CD4-positive, CD25-positive, alpha-beta regulatory T cell (primary cell): ENCODE data around the gene LRRC32. TPM values are rescaled to one million over a fixed set of nuclear protein-coding genes. Genes with fewer than 3 reads are reported as not detected.

ENCODE experiments used
- ATAC-seq, 2 donors: fragments of 150-1000 bp; cut with Tn5 transposase; one replicate each; pipeline ENCODE4 v1.10.0; 2021; ENCODE audit warnings: low read depth in 2 of 2, moderate number of reproducible peaks in 2 of 2, moderate library complexity in 1 of 2
- DNase-seq, 3 donors: peaks; one replicate each; pipeline versions ENCODE4 v3.0.0 to v3.0.0-alpha.2; 2012 to 2022; ENCODE audit warnings: mixed read lengths in 1 of 3
- H3K27ac ChIP-seq: one replicate; pipeline ENCODE4 v1.7.0; 2013; ENCODE audit warnings: mild to moderate bottlenecking, low read length; ENCODE audit not compliant: insufficient read depth, poor library complexity, severe bottlenecking
- H3K27me3 ChIP-seq: one replicate; pipeline ENCODE4 v1.7.0; 2013; ENCODE audit warnings: low read length; ENCODE audit not compliant: control insufficient read depth, insufficient read depth
- H3K36me3 ChIP-seq: one replicate; pipeline ENCODE4 v1.7.0; 2013; ENCODE audit warnings: mild to moderate bottlenecking, low read length, moderate library complexity; ENCODE audit not compliant: control insufficient read depth, insufficient read depth
- H3K4me1 ChIP-seq: 2 replicates; pipeline ENCODE4 v1.7.0; 2013; ENCODE audit warnings: mild to moderate bottlenecking, low read length; ENCODE audit not compliant: insufficient read depth, control insufficient read depth, poor library complexity, severe bottlenecking
- H3K4me3 ChIP-seq: one replicate; pipeline ENCODE4 v1.7.0; 2013; ENCODE audit warnings: low read depth, mild to moderate bottlenecking, low read length, moderate library complexity
- H3K9me3 ChIP-seq, 2 experiments: 1 replicate in 1 of 2; 2 replicates in 1 of 2; pipeline ENCODE4 v1.7.0; 2013; ENCODE audit warnings: low read length in 2 of 2, mild to moderate bottlenecking in 1 of 2, moderate library complexity in 1 of 2; ENCODE audit not compliant: control insufficient read depth in 2 of 2
- H3K27ac Mint-ChIP-seq, 3 donors: one replicate each; pipeline ENCODE4 v1.8.0; 2020 to 2022; ENCODE audit warnings: mild to moderate bottlenecking in 3 of 3, mixed read lengths in 3 of 3, moderate library complexity in 2 of 3
- H3K27me3 Mint-ChIP-seq: one replicate; pipeline ENCODE4 v1.8.0; 2022; ENCODE audit warnings: mild to moderate bottlenecking, mixed read lengths
- H3K36me3 Mint-ChIP-seq: one replicate; pipeline ENCODE4 v1.8.0; 2020; ENCODE audit warnings: mixed read lengths
- H3K4me1 Mint-ChIP-seq, 4 donors: one replicate each; pipeline ENCODE4 v1.8.0; 2020 to 2022; ENCODE audit warnings: mixed read lengths in 4 of 4, mild to moderate bottlenecking in 1 of 4
- H3K4me3 Mint-ChIP-seq, 4 donors: one replicate each; pipeline ENCODE4 v1.8.0; 2020 to 2022; ENCODE audit warnings: mild to moderate bottlenecking in 4 of 4, mixed read lengths in 4 of 4, moderate library complexity in 3 of 4
- H3K9me3 Mint-ChIP-seq, 7 donors: one replicate each; pipeline ENCODE4 v1.8.0; 2020 to 2022; ENCODE audit warnings: mixed read lengths in 7 of 7, mild to moderate bottlenecking in 3 of 7, moderate library complexity in 2 of 7
- polyA plus RNA-seq, 4 donors: library from polyadenylated mRNA; unstranded; fragments of 300-500 nt; fragmentation: Illumina TruSeq; gene quantifications; one replicate each; pipeline ENCODE4 v1.2.3, GENCODE V29; 2021
- total RNA-seq: library from RNA; stranded (reverse); gene quantifications from one replicate; pipeline ENCODE4 v1.2.3, GENCODE V29; 2022

The LRRC32 gene
- total and polyA plus RNA-seq, 5 donors from 2014 or later = 5.0 to 71.4 (median 6.2) TPM

DNA sequence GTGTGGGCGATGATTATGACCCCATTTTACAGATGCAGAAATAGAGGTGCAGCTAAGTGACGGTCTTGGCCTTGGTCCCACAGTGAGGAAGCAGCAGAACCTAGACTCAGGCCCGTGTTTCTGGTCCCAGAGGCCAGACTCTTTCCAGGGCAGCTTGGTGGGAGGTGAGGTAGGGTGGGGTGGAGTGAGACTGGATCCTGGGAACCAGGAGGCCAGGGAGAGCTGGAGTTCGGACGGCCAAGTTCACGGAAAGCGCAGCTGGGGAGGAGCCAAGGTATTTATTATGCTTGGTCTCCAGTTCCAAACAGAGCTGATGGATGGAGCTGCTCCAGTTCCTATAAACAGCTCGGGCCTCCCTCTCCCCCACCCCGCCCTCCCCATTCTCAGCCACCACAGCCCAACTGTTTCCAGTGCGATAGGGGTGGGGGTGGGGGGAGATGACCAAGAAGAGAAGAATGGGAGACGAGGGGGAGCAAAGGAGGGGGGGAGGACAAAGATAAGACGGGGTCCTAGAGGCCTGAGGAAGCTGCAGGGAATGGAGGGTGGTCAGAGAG is 16.2 kb downstream of the LRRC32 start:
- H3K27me3 ChIP-seq = no peaks in the 10 kb centered on the region
- H3K27me3 Mint-ChIP-seq = no peaks in the 10 kb centered on the region
- no peak overlapping the region for H3K4me3 Mint-ChIP-seq
- no peaks in the 10 kb centered on the region for H3K9me3 ChIP-seq
- H3K27ac Mint-ChIP-seq = no peak overlapping the region
- H3K36me3 ChIP-seq = peaks cover 16% of the 10 kb centered on the region
- H3K27ac ChIP-seq = no peak overlapping the region
- H3K36me3 Mint-ChIP-seq = no peaks in the 10 kb centered on the region
- H3K4me1 Mint-ChIP-seq = peaks cover 0 to 15% (median 0%) of the 10 kb centered on the region in 4 donors
- H3K4me3 ChIP-seq = no peak overlapping the region
- H3K4me1 ChIP-seq = no peaks in the 10 kb centered on the region
- ATAC-seq = no peak
- no peaks in the 10 kb centered on the region for H3K9me3 Mint-ChIP-seq
- no peak for DNase-seq

DNA sequence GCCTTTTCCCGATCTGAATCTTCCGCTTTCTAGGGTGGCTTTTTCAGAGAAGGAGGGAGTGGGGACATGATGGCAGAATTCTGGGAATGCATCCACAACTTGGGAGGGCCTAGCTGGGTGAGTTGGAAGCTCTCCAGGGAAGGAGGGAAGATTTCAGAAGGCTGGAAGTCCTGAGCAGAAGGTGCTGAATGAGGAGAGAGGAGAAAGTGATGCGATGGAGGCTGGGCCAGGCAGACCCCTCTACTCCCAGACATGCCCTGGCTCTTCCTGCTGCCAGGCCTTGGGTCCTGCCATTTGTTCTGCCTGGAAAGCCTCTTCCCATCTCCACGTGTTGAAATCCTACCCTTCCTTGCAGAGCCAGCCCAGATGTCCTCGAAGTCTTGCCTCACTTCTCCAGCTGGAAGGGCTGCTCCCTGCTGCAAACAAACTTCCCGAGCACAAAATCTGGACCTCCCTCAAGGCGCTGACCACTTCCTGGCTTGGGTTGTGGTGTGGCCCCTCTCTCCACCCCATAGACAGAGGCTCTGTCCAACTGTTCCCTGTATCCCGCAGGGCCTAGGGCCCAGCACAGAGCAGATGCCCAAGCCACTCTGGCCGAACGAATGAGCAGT is 16.8 kb downstream of the LRRC32 start:
- ATAC-seq (no peak), DNase-seq (no peak)
- H3K36me3 Mint-ChIP-seq = no peaks in the 10 kb centered on the region
- no peak overlapping the region for H3K27ac Mint-ChIP-seq
- H3K4me1 Mint-ChIP-seq = peaks cover 0 to 15% (median 0%) of the 10 kb centered on the region in 4 donors
- H3K9me3 ChIP-seq = no peaks in the 10 kb centered on the region
- H3K9me3 Mint-ChIP-seq = no peaks in the 10 kb centered on the region
- no peak overlapping the region for H3K27ac ChIP-seq
- H3K4me1 ChIP-seq = no peaks in the 10 kb centered on the region
- no peak overlapping the region for H3K4me3 ChIP-seq
- H3K4me3 Mint-ChIP-seq = no peak overlapping the region
- no peaks in the 10 kb centered on the region for H3K27me3 ChIP-seq
- peaks cover 11% of the 10 kb centered on the region for H3K36me3 ChIP-seq
- H3K27me3 Mint-ChIP-seq = no peaks in the 10 kb centered on the region

DNA sequence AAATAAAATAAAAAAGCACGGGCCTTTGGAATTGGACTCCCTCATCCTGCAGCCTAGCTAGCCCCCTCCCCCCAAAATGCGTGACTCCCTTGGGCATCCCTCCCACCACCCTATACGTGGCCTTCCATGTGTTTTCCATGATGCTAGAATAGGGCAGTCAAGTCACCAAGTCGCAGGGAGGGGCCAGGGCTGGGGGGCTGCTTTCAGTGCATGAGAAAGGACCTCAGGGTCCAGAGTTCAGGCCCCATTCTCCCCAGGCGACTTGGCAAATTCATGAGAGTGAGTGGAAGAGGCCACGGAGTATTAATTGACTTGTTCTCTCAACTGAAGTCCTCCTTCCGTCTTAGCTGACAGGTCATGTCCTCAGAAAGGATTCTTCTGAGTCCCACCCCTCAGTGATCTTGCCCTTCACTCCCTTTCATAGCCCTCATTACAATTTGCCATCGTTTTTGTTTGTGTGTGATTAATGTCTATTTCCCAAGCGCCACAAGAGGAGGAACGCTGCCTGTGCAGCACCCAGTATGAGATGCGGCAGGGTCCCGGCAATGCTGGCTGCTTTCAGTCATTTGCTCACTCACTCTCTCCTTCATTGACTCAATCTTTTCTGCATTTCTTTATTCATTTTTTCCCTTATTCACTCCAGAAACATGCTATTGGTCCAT is 17.4 kb downstream of the LRRC32 start:
- no peaks in the 10 kb centered on the region for H3K36me3 Mint-ChIP-seq

GRCh38 chr11:76649851-76650372 is 20.6 kb downstream of the LRRC32 start:
- DNase-seq (no peak), ATAC-seq (no peak)
- no peak overlapping the region for H3K4me3 Mint-ChIP-seq
- H3K9me3 ChIP-seq = peaks cover 3 to 6% of the 10 kb centered on the region in 2 experiments
- H3K36me3 Mint-ChIP-seq = no peaks in the 10 kb centered on the region
- no peak overlapping the region for H3K27ac Mint-ChIP-seq
- H3K36me3 ChIP-seq = no peaks in the 10 kb centered on the region
- no peaks in the 10 kb centered on the region for H3K4me1 ChIP-seq
- no peaks in the 10 kb centered on the region for H3K27me3 ChIP-seq
- H3K27me3 Mint-ChIP-seq = peaks cover 8% of the 10 kb centered on the region
- H3K4me3 ChIP-seq = no peak overlapping the region
- H3K9me3 Mint-ChIP-seq = peaks cover 0 to 11% (median 2%) of the 10 kb centered on the region in 7 donors
- H3K4me1 Mint-ChIP-seq = peaks cover 0 to 1% (median 0%) of the 10 kb centered on the region in 4 donors
- H3K27ac ChIP-seq = no peak overlapping the region

More for the DNA sequence above, 17.4 kb downstream of the LRRC32 start:
- Mint-ChIP-seq H3K27me3 (no peaks in the 10 kb centered on the region), H3K9me3 (no peaks in the 10 kb centered on the region), H3K4me1 (peaks cover 0 to 11% (median 0%) of the 10 kb centered on the region in 4 donors), H3K27ac (peak overlapping the region in 1 of 3 donors; percentile 71), H3K4me3 (no peak overlapping the region)
- peaks cover 9% of the 10 kb centered on the region for H3K36me3 ChIP-seq
- no peak for DNase-seq
- no peak overlapping the region for H3K4me3 ChIP-seq
- no peak overlapping the region for H3K27ac ChIP-seq
- H3K27me3 ChIP-seq = no peaks in the 10 kb centered on the region
- ATAC-seq = no peak
- H3K4me1 ChIP-seq = no peaks in the 10 kb centered on the region
- no peaks in the 10 kb centered on the region for H3K9me3 ChIP-seq

DNA sequence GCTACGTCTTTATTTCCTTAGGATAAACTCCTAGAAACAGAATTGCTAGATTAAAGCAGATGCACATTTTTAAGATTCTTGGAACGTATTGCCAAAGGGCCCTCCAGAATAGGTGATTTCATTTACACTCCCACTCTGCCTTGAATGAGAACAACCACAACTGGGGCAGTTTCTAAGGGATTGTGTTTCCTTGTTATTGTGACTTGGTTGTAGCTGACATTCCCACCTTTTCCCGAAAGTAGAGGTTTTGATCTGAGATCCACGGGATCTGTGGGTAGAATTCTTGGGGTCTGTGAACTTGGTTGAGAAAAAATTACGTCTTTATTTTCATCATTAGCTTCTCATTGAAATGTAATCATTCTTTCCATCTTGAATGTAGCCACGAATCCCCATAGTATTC is 21.5 kb downstream of the LRRC32 start:
- H3K27me3 ChIP-seq = no peaks in the 10 kb centered on the region
- Mint-ChIP-seq H3K36me3 (no peaks in the 10 kb centered on the region), H3K9me3 (peaks cover 0 to 11% (median 2%) of the 10 kb centered on the region in 7 donors), H3K4me1 (peaks cover 7 to 9% (median 7%) of the 10 kb centered on the region in 4 donors), H3K27ac (no peak overlapping the region), H3K4me3 (no peak overlapping the region), H3K27me3 (peaks cover 14% of the 10 kb centered on the region)
- no peak overlapping the region for H3K4me3 ChIP-seq
- no peaks in the 10 kb centered on the region for H3K4me1 ChIP-seq
- ATAC-seq = no peak
- no peaks in the 10 kb centered on the region for H3K36me3 ChIP-seq
- peaks cover 3 to 6% of the 10 kb centered on the region in 2 experiments for H3K9me3 ChIP-seq
- no peak for DNase-seq
- H3K27ac ChIP-seq = no peak overlapping the region

- Histone ChIP-seq H3K27ac (no peak overlapping the region), H3K36me3 (no peaks in the 10 kb centered on the region), H3K9me3 (peaks cover 3 to 6% of the 10 kb centered on the region in 2 experiments), H3K4me1 (no peaks in the 10 kb centered on the region), H3K4me3 (no peak overlapping the region), H3K27me3 (no peaks in the 10 kb centered on the region)
- no peak for ATAC-seq
- Mint-ChIP-seq H3K36me3 (no peaks in the 10 kb centered on the region), H3K4me3 (no peak overlapping the region), H3K9me3 (peaks cover 0 to 11% (median 3%) of the 10 kb centered on the region in 7 donors), H3K27me3 (peaks cover 14% of the 10 kb centered on the region), H3K27ac (no peak overlapping the region), H3K4me1 (peaks cover 7 to 11% (median 9%) of the 10 kb centered on the region in 4 donors)
- DNase-seq = no peak
These were observed 22.5 kb downstream of the LRRC32 start for GRCh38 chr11:76648061-76648460.

- peaks cover 7 to 20% (median 18%) of the 10 kb centered on the region in 4 donors for H3K4me1 Mint-ChIP-seq
- Histone ChIP-seq H3K36me3 (no peaks in the 10 kb centered on the region), H3K27ac (no peak overlapping the region), H3K9me3 (peaks cover 3 to 6% of the 10 kb centered on the region in 2 experiments), H3K27me3 (no peaks in the 10 kb centered on the region), H3K4me3 (no peak overlapping the region), H3K4me1 (peaks cover 5% of the 10 kb centered on the region)
- peaks cover 0 to 11% (median 3%) of the 10 kb centered on the region in 7 donors for H3K9me3 Mint-ChIP-seq
- DNase-seq (no peak), ATAC-seq (no peak)
- no peak overlapping the region for H3K4me3 Mint-ChIP-seq
- H3K27ac Mint-ChIP-seq = no peak overlapping the region
- H3K27me3 Mint-ChIP-seq = peaks cover 14% of the 10 kb centered on the region
- no peaks in the 10 kb centered on the region for H3K36me3 Mint-ChIP-seq
These were observed 23.5 kb downstream of the LRRC32 start for GRCh38 chr11:76646882-76647534.
